Smooth muscle cell (in vitro differentiated cells): ENCODE measurements around the gene NDUFB3. TPM values are rescaled to one million over a fixed set of nuclear protein-coding genes. Genes with fewer than 3 reads are reported as not detected.
"Not testable (repeated sequence)": the region's sequence is repeated elsewhere in the genome, so short reads cannot be mapped to it uniquely, and the experiment has no call there.

Experiments
- DNase-seq: peaks from one replicate; lab custom pipeline; 2025; ENCODE audit not compliant: unreplicated experiment; lab: John Stamatoyannopoulos, UW
- H2AFZ ChIP-seq: fragments of 200-600 bp; sonication (generic); 2 replicates; pipeline ENCODE4 v1.6.0; 2016; ENCODE audit warnings: antibody characterized with exemption, low read depth, mild to moderate bottlenecking
- H3F3A ChIP-seq: fragments of 200-600 bp; sonication (generic); 2 replicates; pipeline ENCODE4 v1.6.0; 2017; ENCODE audit warnings: antibody characterized with exemption, low read depth
- H3K27ac ChIP-seq: fragments of 200-600 bp; sonication (generic); 2 replicates; pipeline ENCODE4 v1.5.1; 2016; ENCODE audit warnings: low read depth, mild to moderate bottlenecking
- H3K27me3 ChIP-seq: fragments of 200-600 bp; sonication (generic); 2 replicates; pipeline ENCODE4 v1.6.1; 2016; ENCODE audit warnings: low read depth, mild to moderate bottlenecking
- H3K36me3 ChIP-seq: fragments of 200-600 bp; sonication (generic); 2 replicates; pipeline ENCODE4 v1.5.1; 2016; ENCODE audit warnings: low read depth
- H3K4me1 ChIP-seq: fragments of 200-600 bp; sonication (generic); 2 replicates; pipeline ENCODE4 v1.5.1; 2016; ENCODE audit warnings: low read depth
- H3K4me2 ChIP-seq: fragments of 200-600 bp; sonication (generic); 2 replicates; pipeline ENCODE4 v1.6.0; 2016; ENCODE audit warnings: mild to moderate bottlenecking
- H3K4me3 ChIP-seq: fragments of 200-600 bp; sonication (generic); 2 replicates; pipeline ENCODE4 v1.5.1; 2016; ENCODE audit warnings: mild to moderate bottlenecking
- H3K79me2 ChIP-seq: fragments of 200-600 bp; sonication (generic); 2 replicates; pipeline ENCODE4 v1.6.0; 2016; ENCODE audit warnings: low read depth, mild to moderate bottlenecking
- H3K9ac ChIP-seq: fragments of 200-600 bp; sonication (generic); 2 replicates; pipeline ENCODE4 v1.6.0; 2016; ENCODE audit warnings: low read depth
- H3K9me3 ChIP-seq: fragments of 200-600 bp; sonication (generic); replicated peaks from 2 replicates; pipeline ENCODE4 v1.5.1; 2016; ENCODE audit warnings: low read depth
- H4K20me1 ChIP-seq: fragments of 200-600 bp; sonication (generic); 2 replicates; pipeline ENCODE4 v1.6.0; 2016; ENCODE audit warnings: low read depth
- WGBS: methylation state at CpG from one replicate; pipeline ENCODE4 v1.1.7; 2016; ENCODE audit warnings: low lambda C conversion rate; 5-methylcytosine and 5-hydroxymethylcytosine counted together
- polyA plus RNA-seq: library from polyadenylated mRNA; unstranded; fragments of >200 nt; fragmentation: Nextera tagmentation; extraction: Ambion mirVana; gene quantifications from 2 replicates; pipeline ENCODE4 v1.2.1, GENCODE V29; 2016
- total RNA-seq: library from RNA; depleted of rRNA; stranded (reverse); fragments of >200 nt; gene quantifications from 2 replicates; pipeline ENCODE4 v1.2.3, GENCODE V29; 2014
- TF ChIP-seq, protein P1 (sequence below): fragments of 200-600 bp; sonication (generic); IDR thresholded peaks from 2 replicates; pipeline ENCODE4 v1.5.1; 2017; ENCODE audit warnings: borderline replicate concordance, mild to moderate bottlenecking, antibody characterized with exemption; ENCODE audit not compliant: insufficient read depth, poor library complexity, severe bottlenecking

Gene NDUFB3
- total and polyA plus RNA-seq, 2 experiments from 2014 or later = 88.6 to 216 TPM

GRCh38 chr2:201038855-201039254 lies 32.9 kb upstream of the NDUFB3 start:
- Histone ChIP-seq H3K27ac (no peak overlapping the region), H2AFZ (no peak overlapping the region), H3K9ac (no peak overlapping the region), H3K79me2 (peaks cover 14% of the 10 kb centered on the region), H3K27me3 (no peaks in the 10 kb centered on the region), H3K9me3 (no peaks in the 10 kb centered on the region), H4K20me1 (peaks cover 9% of the 10 kb centered on the region), H3K4me1 (no peaks in the 10 kb centered on the region), H3K36me3 (peaks cover 3% of the 10 kb centered on the region), H3F3A (no peaks in the 10 kb centered on the region), H3K4me3 (no peak overlapping the region), H3K4me2 (no peak overlapping the region)
- WGBS = 100% methylated on average over 2 of the region's 2 CpGs
- no peak for DNase-seq
- TF ChIP-seq, protein P1, sequence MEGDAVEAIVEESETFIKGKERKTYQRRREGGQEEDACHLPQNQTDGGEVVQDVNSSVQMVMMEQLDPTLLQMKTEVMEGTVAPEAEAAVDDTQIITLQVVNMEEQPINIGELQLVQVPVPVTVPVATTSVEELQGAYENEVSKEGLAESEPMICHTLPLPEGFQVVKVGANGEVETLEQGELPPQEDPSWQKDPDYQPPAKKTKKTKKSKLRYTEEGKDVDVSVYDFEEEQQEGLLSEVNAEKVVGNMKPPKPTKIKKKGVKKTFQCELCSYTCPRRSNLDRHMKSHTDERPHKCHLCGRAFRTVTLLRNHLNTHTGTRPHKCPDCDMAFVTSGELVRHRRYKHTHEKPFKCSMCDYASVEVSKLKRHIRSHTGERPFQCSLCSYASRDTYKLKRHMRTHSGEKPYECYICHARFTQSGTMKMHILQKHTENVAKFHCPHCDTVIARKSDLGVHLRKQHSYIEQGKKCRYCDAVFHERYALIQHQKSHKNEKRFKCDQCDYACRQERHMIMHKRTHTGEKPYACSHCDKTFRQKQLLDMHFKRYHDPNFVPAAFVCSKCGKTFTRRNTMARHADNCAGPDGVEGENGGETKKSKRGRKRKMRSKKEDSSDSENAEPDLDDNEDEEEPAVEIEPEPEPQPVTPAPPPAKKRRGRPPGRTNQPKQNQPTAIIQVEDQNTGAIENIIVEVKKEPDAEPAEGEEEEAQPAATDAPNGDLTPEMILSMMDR = no peak

DNA sequence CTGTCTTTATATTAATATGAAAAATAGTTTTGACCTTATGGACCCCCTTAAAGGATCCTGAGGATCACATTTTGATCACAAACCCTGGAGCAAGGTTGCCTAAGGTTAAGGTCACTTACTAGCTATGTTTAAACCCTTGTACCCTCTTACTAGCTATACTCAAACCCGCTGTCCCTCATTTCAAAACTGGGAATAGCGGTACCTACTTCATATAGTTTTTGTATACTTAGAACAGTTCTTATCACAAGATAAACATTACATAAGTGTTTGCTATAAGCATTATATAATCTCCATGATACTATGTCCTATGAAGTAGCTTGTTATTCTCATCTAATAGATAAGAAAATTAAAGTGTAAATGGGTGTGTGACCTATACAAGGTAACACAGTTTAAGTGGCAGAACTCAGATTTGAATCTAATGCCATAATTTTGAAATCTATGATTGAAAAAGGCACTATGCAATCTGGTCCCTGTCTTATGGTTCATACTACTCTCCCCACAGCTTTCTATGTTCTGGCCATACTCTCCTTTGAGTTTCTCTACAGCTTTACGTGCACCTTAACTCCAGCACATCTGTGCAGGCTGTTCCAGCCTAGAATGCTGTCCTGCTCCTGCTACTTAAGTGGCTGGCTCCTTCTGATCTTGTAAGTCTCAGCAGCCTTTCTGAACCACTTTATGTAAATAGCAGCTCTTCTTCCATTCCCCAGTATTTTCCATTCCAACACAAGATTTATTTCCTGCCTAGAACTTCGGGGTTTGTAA lies 30.8 kb upstream of the NDUFB3 start:
- H3K79me2 ChIP-seq = peaks cover 23% of the 10 kb centered on the region
- no peak overlapping the region for H3K9ac ChIP-seq
- H3K27ac ChIP-seq = no peak overlapping the region
- H3K4me2 ChIP-seq = no peak overlapping the region
- H4K20me1 ChIP-seq = peaks cover 22% of the 10 kb centered on the region
- no peaks in the 10 kb centered on the region for H3K4me1 ChIP-seq
- no peaks in the 10 kb centered on the region for H3K27me3 ChIP-seq
- no peaks in the 10 kb centered on the region for H3F3A ChIP-seq
- no peaks in the 10 kb centered on the region for H3K9me3 ChIP-seq
- DNase-seq = no peak
- H3K36me3 ChIP-seq = no peaks in the 10 kb centered on the region
- H3K4me3 ChIP-seq = no peak overlapping the region
- TF ChIP-seq, protein P1 = no peak
- WGBS = 94% methylated on average over 4 of the region's 4 CpGs
- no peak overlapping the region for H2AFZ ChIP-seq

DNA sequence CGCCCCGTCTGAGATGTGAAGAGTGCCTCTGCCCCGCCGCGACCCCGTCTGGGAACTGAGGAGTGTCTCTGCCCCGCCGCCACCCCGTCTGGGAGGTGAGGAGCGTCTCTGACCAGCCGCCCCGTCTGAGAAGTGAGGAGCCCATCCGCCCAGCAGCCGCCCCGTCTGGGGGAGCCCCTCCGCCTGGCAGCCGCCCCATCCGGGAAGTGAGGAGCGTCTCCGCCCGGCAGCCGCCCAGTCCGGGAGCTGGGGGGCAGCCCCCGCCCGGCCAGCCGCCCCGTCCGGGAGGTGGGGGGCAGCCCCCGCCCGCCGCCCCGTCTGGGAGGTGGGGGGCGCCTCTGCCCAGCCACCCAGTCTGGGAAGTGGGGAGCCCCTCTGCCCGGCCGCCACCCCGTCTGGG lies 29.4 kb upstream of the NDUFB3 start:
- WGBS = no CpG with 5 or more reads among the region's 36 CpGs
- H3K79me2 ChIP-seq = peaks cover 37% of the 10 kb centered on the region
- not testable (repeated sequence) for H3K4me1 ChIP-seq, H3K9ac ChIP-seq, H3K4me3 ChIP-seq, H3K36me3 ChIP-seq, DNase-seq, H3K27ac ChIP-seq, H3K4me2 ChIP-seq, H2AFZ ChIP-seq, H3K27me3 ChIP-seq, H3F3A ChIP-seq, H3K9me3 ChIP-seq
- peaks cover 36% of the 10 kb centered on the region for H4K20me1 ChIP-seq

DNA sequence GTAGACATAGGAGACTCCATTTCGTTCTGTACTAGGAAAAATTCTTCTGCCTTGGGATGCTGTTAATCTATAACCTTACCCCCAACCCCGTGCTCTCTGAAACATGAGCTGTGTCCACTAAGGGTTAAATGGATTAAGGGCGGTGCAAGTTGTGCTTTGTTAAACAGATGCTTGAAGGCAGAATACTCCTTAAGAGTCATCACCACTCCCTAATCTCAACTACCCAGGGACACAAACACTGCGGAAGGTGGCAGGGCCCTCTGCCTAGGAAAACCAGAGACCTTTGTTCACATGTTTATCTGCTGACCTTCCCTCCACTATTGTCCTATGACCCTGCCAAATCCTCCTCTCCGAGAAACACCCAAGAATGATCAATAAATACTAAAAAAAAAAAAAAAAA lies 28.8 kb upstream of the NDUFB3 start:
- 96% methylated on average over 5 of the region's 5 CpGs for WGBS
- H3F3A ChIP-seq, H3K36me3 ChIP-seq, H3K9me3 ChIP-seq, H3K27ac ChIP-seq, DNase-seq, H3K9ac ChIP-seq, H3K4me2 ChIP-seq, H3K27me3 ChIP-seq, H2AFZ ChIP-seq, H3K4me1 ChIP-seq, H3K4me3 ChIP-seq: not testable (repeated sequence)
- Histone ChIP-seq H4K20me1 (peaks cover 41% of the 10 kb centered on the region), H3K79me2 (peaks cover 43% of the 10 kb centered on the region)
